ENCODE measurements around the gene TYSND1. TPM values are rescaled to one million over a fixed set of nuclear protein-coding genes. Genes with fewer than 3 reads are reported as not detected.
"Not testable (repeated sequence)": the region's sequence is repeated elsewhere in the genome, so short reads cannot be mapped to it uniquely, and the experiment has no call there.

Gene TYSND1
- total RNA-seq, 1 donor from 2014 or later = 22.0 TPM

- CTCF ChIA-PET = interaction anchor here (0.7 to 1.4 kb wide), 2 partner anchors 15 to 45 kb away, joined by 3 read pairs; no protein-coding TSS in a partner anchor
- no peak for TF ChIP-seq CTCF (IDR thresholded peaks at IDR 0.05)
- DNase-seq (no peak), ATAC-seq (ENCODE audit: low read depth) (no peak)
- Mint-ChIP-seq H3K27me3 (no peaks in the 10 kb centered on the region), H3K4me3 (no peak overlapping the region), H3K36me3 (ENCODE audit: low read depth) (peaks cover 71% of the 10 kb centered on the region), H3K4me1 (peaks cover 41% of the 10 kb centered on the region), H3K9me3 (no peaks in the 10 kb centered on the region), H3K27ac (no peak overlapping the region)
- POLR2A ChIA-PET = interaction anchor here (1.0 to 1.1 kb wide), 2 partner anchors 10 to 15 kb away, joined by 4 to 5 read pairs; partner anchors contain the start of genes SAR1A and TYSND1
- intact Hi-C loops (cut with micrococcal nuclease) = no loop called here
Measured at GRCh38 chr10:70160798-70161197, 14.3 kb upstream of the TYSND1 start.

- H3K27ac Mint-ChIP-seq; H3K4me3 Mint-ChIP-seq; CTCF ChIA-PET; H3K27me3 Mint-ChIP-seq; ATAC-seq (ENCODE audit: low read depth); H3K9me3 Mint-ChIP-seq; DNase-seq; intact Hi-C loops (cut with micrococcal nuclease): not testable (repeated sequence)
- Mint-ChIP-seq H3K4me1 (peaks cover 32% of the 10 kb centered on the region), H3K36me3 (ENCODE audit: low read depth) (peaks cover 79% of the 10 kb centered on the region)
- POLR2A ChIA-PET = interaction anchor here (0.9 kb wide), 1 partner anchor 14 kb away, joined by 3 read pairs; no protein-coding TSS in a partner anchor
Measured at GRCh38 chr10:70159366-70159765, 12.9 kb upstream of the TYSND1 start.

GRCh38 chr10:70158113-70158512 lies 11.6 kb upstream of the TYSND1 start:
- ChIA-PET POLR2A (interaction anchor here (1.1 to 1.4 kb wide), 2 partner anchors 11 to 13 kb away, joined by 3 to 5 read pairs; partner anchors contain the start of gene TYSND1), CTCF (no interaction called here)
- peaks cover 82% of the 10 kb centered on the region for H3K36me3 Mint-ChIP-seq (ENCODE audit: low read depth)
- ATAC-seq (ENCODE audit: low read depth) (no peak), DNase-seq (no peak)
- TF ChIP-seq CTCF (IDR thresholded peaks at IDR 0.05) = no peak
- H3K4me1 Mint-ChIP-seq = peaks cover 20% of the 10 kb centered on the region
- no peak overlapping the region for H3K4me3 Mint-ChIP-seq
- H3K9me3 Mint-ChIP-seq = no peaks in the 10 kb centered on the region
- intact Hi-C loops (cut with micrococcal nuclease) = no loop called here
- no peak overlapping the region for H3K27ac Mint-ChIP-seq
- H3K27me3 Mint-ChIP-seq = no peaks in the 10 kb centered on the region

GRCh38 chr10:70155255-70155838 lies 8.8 kb upstream of the TYSND1 start:
- intact Hi-C loops (cut with micrococcal nuclease) = no loop called here
- CTCF ChIA-PET = no interaction called here
- no peak overlapping the region for H3K4me3 Mint-ChIP-seq

GRCh38 chr10:70148516-70148915 lies 2.0 kb upstream of the TYSND1 start:
- H3K4me3 Mint-ChIP-seq = no peak overlapping the region

More at GRCh38 chr10:70155255-70155838, 8.8 kb upstream of the TYSND1 start:
- POLR2A ChIA-PET = no interaction called here
- no peak overlapping the region for H3K27ac Mint-ChIP-seq
- DNase-seq = no peak
- H3K9me3 Mint-ChIP-seq = no peaks in the 10 kb centered on the region
- no peak for ATAC-seq (ENCODE audit: low read depth)
- H3K27me3 Mint-ChIP-seq = no peaks in the 10 kb centered on the region
- no peaks in the 10 kb centered on the region for H3K4me1 Mint-ChIP-seq
- H3K36me3 Mint-ChIP-seq (ENCODE audit: low read depth) = peaks cover 92% of the 10 kb centered on the region
- no peak for TF ChIP-seq CTCF (IDR thresholded peaks at IDR 0.05)

More at GRCh38 chr10:70148516-70148915, 2.0 kb upstream of the TYSND1 start:
- ChIA-PET POLR2A (no interaction called here), CTCF (interaction anchor here (0.6 kb wide), 1 partner anchor 199 kb away, joined by 4 read pairs; no protein-coding TSS in a partner anchor)
- Mint-ChIP-seq H3K27me3 (no peaks in the 10 kb centered on the region), H3K9me3 (no peaks in the 10 kb centered on the region), H3K36me3 (ENCODE audit: low read depth) (peaks cover 43% of the 10 kb centered on the region), H3K27ac (no peak overlapping the region), H3K4me1 (peaks cover 25% of the 10 kb centered on the region)
- ATAC-seq (ENCODE audit: low read depth) (no peak), DNase-seq (no peak)
- no peak for TF ChIP-seq CTCF (IDR thresholded peaks at IDR 0.05)
- intact Hi-C loops (cut with micrococcal nuclease) = loop anchor here (5.0 to 10.0 kb wide), 6 partner anchors 196 to 1426 kb away; partner anchors contain the start of genes CCAR1, FAM241B and PCBD1

All from activated B cell treated with CpG ODN at 0.5 μM for 24 hours (primary cell).